HG03060 (cell line): ENCODE data around the gene CELF2.

ENCODE experiments used
- ATAC-seq: cut with Tn5 transposase; IDR thresholded peaks from one replicate; pipeline ENCODE4 v1.9.1; 2021; ENCODE audit warnings: low read depth, moderate number of reproducible peaks; ENCODE audit not compliant: unreplicated experiment

CELF2 gene

DNA sequence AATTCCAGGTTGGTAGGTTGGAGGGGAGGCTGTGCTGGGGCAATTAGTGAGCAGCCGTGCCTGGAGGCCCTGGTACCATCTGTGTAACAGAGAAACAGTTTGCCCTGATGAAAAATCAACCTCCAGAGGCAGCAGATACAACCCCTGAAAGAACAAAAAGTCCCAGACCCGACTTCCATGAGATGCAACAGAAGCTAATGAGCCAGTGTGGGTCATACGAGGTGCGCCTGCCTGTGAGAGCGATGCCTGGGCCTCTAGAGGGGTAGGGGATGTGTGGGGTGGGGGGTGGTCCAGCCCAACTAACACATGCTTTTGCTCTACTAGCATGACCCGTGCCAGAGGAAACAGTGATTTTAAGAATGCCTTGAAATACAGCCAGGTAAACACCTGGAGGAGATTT lies 39.3 kb downstream of the CELF2 start:
- no peak for ATAC-seq

DNA sequence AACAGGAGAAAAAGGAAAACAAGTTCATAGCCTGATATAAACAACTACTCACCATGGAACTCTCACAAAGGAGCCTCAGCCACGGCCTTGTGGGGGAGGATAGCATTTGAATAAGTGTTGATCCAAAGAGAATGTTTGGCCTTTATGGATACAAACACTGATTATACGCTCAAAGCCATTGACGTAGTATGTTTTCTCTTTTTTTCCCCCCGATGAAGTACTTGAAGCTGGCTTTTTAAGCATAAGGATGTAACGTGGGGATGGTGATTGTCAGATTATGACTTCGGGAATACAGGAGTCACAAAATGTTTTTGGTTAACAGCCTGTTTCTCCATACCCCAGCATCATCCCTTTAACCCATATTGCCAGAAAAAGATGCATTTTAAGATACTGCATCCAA lies 39.8 kb downstream of the CELF2 start:
- ATAC-seq, result no peak

DNA sequence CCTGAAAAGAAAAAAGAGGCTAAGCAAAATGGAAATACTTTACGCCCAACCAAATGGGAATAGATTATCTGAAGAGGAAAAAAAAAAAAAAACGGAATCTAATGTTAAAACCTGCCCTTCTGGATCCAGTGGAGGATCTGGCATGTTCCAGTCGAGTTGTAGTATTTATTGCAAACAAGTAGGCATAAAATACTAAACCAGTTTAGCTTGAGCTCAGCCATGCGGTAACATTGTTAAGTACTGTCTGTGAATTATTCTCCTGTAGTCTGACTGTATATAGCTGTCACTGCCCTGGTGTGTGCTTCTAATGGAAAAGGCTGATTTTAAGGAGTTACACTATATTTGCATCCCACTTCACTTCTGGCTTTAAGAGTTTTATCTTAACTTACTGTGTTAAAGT lies 40.3 kb downstream of the CELF2 start:
- ATAC-seq, result no peak

DNA sequence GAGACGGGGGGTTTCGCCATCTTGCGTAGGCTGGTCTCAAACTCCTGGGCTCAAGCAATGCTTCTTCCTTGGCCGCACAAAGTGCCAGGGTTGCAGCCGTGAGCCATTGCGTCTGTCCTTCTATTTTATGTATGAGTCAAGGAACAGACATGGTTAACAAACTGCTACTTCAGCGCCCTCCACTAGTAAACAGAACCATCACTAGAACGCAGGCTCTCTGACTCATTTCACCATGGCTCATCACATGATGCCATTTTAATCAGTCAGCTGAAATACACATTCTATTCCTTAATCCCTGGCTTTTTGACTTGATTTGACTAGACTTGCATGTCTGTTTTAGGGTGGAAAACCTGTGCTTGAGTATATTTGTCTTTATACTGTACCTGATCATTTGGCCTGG lies 41.3 kb downstream of the CELF2 start:
- ATAC-seq, result no peak

DNA sequence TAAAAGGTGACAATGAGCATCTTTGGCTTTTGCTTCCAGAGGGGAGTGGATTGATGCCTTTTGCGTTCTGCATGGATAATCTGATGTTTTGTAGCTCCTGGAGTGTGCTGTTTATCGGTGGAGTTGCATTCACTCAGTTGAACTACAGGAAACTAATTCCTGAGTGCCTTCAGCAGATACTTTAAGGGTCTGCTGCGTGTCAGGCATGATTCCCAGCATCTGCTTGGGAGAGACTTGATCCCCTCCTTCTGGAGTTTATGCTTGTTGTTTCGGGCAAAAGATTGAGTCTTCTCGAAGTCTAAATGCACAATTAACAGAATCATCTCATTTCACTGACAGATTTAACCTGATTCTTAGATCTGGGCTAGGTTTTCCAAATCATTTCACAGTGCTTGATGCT lies 46.2 kb downstream of the CELF2 start:
- ATAC-seq, result no peak

DNA sequence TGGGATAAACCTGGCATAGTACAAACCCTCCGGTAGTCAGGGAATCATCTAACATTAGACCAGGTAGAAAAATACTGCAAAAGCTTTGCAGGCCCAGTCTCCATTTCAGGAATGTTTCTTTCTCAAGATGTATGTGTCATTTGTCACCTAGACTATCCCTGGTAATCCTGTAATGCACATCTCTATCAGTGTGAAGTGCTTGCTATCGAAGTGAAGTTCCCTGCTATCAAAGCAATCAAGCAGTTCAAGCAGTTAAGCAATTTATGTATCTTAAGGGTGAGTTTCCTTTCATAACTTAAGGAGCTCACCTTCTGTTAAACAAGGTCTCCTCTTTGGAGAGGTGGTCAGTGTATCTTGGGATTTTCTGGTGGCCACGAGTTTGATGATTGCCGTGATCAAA lies 47.2 kb downstream of the CELF2 start:
- ATAC-seq, result no peak

DNA sequence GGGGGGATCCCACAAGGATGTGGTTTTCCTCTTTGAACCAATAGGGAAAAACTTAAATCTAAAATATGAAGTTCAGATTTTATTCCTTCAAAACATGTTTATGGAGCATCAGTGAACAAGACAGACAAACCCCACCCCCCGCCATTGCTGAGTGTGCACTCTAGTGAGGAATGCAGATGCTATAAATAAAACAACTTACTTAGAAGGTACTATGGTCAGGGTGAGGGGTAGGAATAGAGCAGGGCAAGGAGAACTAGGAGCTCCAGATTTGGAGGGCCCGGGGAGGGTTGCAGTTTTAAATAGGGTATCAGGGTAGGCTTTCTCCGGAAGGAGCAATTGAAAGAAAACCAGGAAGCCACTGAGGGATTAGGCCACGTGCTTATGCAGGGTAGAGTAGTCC lies 47.9 kb downstream of the CELF2 start:
- ATAC-seq, result no peak

DNA sequence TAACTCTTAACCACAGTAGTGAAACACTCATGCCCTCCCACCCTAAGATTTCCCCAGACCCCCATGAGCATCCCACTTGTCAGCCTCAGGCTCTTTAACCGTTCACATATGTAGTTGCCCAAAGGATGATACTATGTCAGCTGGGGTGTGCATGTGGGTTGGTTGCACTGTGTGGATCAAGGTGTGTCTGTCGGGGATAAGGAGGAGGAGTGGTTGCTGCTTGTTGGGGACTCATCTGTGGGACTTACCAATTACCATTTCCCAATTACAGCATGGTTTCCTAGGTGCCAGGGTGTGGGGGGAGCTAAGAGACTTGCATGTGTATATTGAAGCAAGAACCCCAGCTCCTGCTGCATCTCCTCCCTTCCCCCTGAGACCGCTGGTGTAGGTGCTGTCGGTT lies 48.8 kb downstream of the CELF2 start:
- ATAC-seq, result no peak

DNA sequence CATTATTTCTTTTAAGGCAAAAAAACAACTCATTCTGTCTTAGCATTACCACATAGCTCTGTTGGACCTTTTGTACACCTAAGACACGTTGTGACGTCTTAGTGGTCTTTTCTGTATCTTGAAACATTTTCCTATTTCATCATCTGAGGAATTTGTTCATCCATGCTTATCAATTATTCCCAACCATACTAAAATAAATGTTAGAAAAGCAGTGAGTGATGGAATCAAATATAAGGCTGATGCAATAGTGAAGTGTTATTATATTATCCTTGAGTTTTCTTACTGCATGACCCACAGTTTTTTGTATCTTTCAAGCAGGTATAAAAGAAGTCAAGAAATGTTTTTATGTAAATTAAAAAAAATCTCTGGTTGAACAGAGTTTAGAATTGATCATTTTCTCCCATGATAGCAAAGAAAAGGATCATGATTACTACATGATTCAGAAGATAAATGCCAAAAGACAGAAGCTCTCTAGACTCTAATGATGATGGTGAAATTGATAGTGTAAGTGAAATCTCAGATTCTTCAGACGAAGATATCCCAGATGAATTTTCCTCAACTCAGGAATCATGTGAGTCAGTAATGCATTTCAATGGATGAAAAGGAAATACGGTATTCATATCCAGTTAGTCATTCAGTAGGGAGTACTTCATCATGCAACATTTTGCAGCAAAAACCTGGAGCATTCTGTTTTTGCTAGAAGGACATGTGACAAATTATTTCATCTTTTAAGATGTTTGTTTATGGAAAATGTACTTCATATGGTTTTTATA lies 51.4 kb downstream of the CELF2 start:
- ATAC-seq, result no peak

DNA sequence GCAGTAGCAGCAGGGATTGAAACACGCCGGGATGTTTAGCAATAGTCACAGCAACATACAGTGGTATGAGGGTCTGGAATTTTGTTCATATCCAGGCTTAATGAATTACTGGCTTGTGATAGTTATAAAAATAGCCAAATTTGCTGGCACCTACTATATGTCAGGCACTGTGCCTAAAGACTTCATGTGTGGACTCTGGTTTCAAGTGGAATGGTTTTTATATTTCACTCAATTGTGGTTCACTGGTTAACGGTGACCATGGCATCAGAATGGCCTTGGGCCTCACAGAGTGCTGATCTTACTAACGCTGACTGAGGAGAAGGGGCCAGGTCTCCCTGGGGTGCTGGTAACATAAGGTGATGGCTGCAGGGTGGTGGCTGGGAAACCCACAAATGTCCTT lies 55.7 kb downstream of the CELF2 start:
- no peak for ATAC-seq

DNA sequence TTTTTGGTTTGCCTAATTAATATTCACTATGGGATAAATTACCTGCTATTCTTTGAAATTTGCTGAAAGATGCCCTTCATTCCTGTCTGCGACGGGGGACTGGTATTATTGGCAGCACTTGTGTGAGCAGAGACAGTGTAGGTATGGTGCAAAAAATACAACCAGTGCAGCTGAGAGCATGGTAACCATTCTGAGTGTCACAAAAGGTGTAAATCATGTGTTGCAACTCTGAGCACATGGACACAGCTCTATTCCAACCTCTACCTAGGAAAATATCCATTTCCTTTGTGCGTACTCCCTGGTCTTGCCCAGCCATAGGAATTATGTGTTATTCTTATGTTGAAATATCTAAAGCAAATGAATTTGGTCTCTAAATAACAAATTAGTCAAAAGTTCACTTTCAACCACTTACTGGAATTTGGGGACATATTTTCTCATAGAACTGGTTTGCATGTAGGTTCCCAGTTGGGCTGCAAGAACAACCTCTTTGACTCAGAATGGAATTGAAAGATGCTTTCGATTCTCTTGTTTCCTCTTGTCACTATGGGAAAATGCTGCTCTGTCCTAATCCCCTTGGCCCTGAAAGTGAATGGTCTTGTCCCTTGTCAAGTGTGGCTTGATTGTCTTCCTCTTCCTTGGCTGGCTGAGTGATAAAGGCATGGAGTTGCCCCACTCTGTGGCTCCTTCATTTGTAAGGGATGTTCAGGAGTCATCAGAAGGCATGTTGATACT lies 57.0 kb downstream of the CELF2 start:
- ATAC-seq, result peak; percentile 59

DNA sequence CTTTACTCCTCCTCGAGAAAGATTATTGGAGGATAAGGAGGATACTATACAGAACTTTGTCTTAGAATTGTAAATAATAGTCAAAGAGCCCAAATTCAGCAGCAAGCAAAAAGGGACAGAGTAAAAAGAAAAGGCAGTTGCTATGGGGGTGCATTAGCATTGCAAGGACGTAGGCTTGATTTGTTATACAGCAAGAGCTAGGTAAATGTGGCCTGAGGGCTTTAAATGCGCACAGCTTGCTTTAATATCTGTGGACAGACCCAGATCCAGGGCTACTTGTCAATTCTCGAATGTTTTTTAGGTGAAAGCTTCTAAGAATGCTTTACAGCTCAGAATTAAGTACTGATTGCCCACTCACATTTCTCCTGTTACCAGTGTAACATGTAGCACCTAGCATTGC lies 58.5 kb downstream of the CELF2 start:
- no peak for ATAC-seq

DNA sequence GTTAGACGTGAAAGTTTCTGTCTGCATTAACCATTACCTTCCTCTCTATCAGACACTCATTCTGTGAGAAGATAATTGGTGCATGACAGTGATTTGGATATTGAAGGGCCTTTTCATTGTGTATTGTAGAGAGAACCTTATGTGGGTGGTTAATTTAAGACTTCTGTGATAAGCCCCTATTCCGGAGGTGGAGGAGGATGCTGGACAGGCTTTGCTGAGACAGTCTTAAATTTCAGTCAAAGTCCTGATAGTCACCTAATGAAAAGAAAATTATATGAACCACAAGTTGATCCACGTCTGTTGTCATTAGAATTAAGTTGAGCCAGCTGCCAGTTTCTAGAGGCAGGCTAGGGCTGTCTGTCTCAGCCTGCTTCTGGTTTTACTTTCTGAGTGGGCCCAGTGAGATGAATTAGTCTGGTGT lies 62.9 kb downstream of the CELF2 start:
- no peak for ATAC-seq

DNA sequence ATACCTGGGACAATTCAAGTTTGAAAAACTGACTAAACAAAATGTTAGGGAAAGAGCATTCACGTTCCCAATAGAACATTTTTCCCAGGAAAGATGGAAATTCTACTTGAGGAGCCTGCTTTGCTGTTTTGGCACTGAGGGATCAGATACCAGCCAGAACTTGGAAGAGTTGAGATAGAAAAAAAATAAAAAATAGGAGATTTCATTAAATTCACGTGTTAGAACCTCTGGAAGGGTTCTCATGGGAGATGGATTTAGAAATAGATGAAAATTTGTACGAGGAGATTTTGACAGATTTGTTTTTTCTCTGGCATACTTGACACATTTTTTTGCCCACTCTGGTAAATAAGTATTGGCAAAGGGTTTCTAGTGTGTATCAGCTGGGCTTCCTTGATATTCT lies 63.7 kb downstream of the CELF2 start:
- ATAC-seq, result no peak

DNA sequence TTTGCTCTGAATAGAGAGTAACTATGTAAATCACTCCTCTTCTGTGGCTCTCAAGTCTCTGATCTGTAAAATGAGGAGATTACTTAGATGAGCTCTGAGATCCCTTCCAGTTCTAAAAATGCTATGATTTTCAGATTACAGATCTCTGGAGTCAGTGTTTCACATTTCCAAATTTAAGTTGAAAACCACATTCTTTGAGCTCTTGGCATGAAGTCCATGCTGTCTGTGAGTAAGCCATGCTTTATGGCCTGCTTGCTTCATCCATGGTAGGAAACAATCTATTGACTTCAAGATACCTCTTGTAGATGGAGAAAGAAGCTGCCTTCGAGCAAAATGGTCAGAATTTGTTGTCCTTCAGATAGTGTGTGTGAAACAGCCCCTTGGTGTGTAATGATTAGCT lies 64.9 kb downstream of the CELF2 start:
- ATAC-seq, result no peak

DNA sequence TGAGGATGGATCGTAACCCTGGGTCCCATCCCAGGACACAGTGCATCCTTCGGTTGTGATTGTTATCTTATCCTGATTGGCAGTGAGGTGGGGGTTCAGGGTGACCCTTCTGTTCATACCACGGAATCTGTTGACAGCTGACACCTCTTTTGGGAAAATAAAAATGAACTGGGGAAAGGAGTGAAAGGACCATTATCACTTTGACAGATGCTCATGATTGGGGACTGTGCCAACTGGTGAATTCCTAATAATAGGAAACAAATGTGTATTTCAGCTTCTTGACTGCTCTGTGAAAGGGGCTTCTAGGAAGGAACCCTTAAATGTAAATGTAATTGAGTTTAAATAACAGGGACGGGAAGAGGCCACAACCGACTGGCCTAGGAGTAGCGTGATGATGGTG lies 65.4 kb downstream of the CELF2 start:
- no peak for ATAC-seq

DNA sequence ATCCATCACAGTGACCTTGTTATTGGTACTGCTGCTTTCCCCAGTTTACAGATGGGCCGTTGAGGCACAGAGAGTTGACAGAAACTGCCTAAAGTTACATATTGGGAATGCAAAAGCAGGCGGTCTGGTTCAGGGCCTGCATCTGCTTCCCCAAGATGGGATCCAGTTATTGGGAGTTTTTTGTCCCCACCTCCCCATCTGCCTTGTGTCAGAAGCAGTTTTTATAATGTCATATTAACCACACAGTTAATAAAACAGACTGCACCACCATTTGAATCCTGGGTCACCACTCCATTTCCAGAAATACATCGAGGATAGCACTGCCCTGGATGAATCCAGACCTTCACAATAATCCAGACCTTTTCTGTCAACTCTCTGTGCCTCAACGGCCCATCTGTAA lies 67.9 kb downstream of the CELF2 start:
- ATAC-seq, result no peak

DNA sequence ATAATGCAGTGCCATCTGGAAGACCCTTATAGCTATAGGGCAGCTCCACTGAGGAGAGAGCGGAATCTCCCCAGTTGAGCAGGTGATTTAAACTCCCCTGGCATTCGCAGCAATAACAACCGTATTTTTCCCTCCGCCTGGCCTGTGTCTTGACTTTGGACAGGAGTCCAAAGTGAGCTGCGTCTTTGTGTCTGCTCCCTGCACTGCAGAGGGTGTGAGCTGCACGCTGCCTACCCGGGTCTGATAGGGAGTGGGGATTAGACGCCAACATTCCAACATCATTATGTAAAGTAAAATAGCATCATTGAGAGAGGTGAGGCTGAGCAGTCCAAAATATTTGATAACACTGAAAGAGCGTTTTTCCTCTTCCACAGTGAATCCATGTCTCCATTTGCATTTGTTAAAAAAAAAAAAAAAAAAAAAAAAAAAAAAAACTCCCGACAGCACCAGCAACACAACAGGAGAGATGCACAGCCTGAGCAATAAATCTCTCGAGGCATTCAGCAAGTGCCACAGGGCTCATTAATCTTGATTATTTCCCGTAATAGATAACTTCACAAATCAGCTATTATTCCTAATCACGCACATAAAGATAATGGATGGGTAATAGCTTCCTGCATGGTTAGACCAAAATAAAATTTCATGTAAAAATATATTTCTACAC lies 68.6 kb downstream of the CELF2 start:
- ATAC-seq, result no peak

DNA sequence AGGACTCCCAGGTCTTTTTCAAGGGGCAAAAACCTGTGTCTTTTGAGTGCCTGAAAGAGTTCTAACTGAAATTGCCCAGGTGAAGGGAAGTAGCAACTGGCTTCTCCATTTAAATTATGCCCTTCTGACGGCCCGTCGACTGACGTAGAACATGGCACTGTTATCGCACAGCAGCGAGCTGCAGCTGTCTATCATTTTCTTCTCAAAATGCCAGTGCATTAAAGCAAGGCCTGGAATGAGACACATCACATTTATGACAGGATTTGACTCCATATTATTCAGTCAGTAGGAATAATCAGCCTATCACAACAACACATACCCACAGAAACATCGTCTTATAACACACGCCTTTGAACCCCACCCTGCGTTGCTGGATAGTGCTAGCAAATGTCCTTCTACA lies 69.7 kb downstream of the CELF2 start:
- ATAC-seq, result no peak

DNA sequence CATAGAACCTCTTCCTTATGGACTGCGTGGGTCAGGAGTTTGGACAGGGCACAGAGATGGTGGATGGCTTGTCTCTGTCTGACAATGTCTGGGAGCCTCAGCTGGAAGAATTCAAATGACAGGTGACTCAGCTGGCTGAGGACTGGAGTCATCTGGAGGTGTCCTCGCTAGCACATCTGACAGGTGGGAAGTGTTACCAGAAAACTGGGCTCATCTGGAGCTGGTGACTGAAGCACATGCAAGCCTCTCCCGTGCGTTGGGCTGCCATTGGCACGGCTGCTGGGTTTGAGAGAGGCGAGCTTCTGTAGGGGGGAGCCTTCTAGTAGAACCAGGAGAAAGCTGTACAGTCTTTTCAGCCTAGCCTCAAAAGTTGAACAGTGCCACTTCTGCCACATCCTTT lies 71.0 kb downstream of the CELF2 start:
- no peak for ATAC-seq

DNA sequence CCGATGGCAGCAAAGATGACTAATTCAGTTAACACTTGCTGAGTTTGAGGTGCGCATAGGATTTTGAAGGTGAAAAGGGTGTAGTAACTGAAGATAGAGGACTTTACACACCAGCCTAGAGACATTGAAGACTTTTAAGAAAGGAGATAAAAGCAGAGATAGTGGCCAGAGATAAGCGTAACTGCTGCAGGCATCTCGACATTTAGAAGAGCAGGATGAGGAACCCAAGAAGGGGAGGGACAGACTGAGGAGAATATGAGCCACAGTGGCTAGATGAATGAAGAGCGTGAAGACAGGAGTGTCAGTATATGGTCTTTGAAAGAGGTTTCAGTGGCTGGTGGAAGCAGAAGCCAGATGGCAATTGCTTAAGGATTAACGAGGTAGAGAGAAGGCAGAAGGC lies 71.6 kb downstream of the CELF2 start:
- ATAC-seq, result no peak
